HepG2 (cell line): ENCODE measurements around the gene NPDC1. TPM values are rescaled to one million over a fixed set of nuclear protein-coding genes. Genes with fewer than 3 reads are reported as not detected.

Experiments used
- FOSL2 ChIP-seq: sonication (generic); formaldehyde crosslinking; IDR thresholded peaks from 2 replicates; pipeline ENCODE4 v1.4.0; 2020; ENCODE audit warnings: missing genetic modification reagents
- FOXO1 ChIP-seq: sonication (generic); formaldehyde crosslinking; IDR thresholded peaks from 2 replicates; pipeline ENCODE4 v1.4.0; 2020; ENCODE audit warnings: missing genetic modification reagents
- HINFP ChIP-seq: sonication (generic); formaldehyde crosslinking; IDR thresholded peaks from 2 replicates; pipeline ENCODE4 v1.4.0; 2020; ENCODE audit warnings: low read depth, mild to moderate bottlenecking, missing genetic modification reagents
- LCORL ChIP-seq, 2 experiments: fragments of 450-650 bp in 1 of 2; sonication (generic) in 1 of 2; formaldehyde crosslinking in 1 of 2; IDR thresholded peaks; 2 replicates each; pipeline versions ENCODE4 v1.5.0 to v1.6.1; 2017 to 2020; ENCODE audit warnings: antibody characterized with exemption in 1 of 2, missing genetic modification reagents in 1 of 2
- MXD3 ChIP-seq: IDR thresholded peaks from 2 replicates; pipeline ENCODE4 v1.6.1; 2016; ENCODE audit warnings: mild to moderate bottlenecking, missing biosample characterization, missing genetic modification reagents
- NPAS2 ChIP-seq: sonication (generic); formaldehyde crosslinking; IDR thresholded peaks from 2 replicates; pipeline ENCODE4 v1.8.0; 2022; ENCODE audit warnings: mild to moderate bottlenecking, missing genetic modification reagents, borderline replicate concordance
- NRL ChIP-seq: sonication (generic); formaldehyde crosslinking; IDR thresholded peaks from 2 replicates; pipeline ENCODE4 v1.5.0; 2020; ENCODE audit warnings: missing genetic modification reagents, mild to moderate bottlenecking, moderate library complexity, borderline replicate concordance
- PATZ1 ChIP-seq: sonication (generic); formaldehyde crosslinking; IDR thresholded peaks from 2 replicates; pipeline ENCODE4 v1.4.0; 2020; ENCODE audit warnings: missing genetic modification reagents
- PHB2 ChIP-seq: fragments of 450-650 bp; IDR thresholded peaks from 2 replicates; pipeline ENCODE4 v1.6.1; 2018; ENCODE audit not compliant: partially characterized antibody
- POLR2AphosphoS2 ChIP-seq: IDR thresholded peaks from 2 replicates; pipeline ENCODE4 v1.6.1; 2011; ENCODE audit warnings: low read depth, low read length, improper control_type of control experiment
- PRDM4 ChIP-seq: sonication (generic); formaldehyde crosslinking; IDR thresholded peaks from 2 replicates; pipeline ENCODE4 v1.9.0; 2021; ENCODE audit warnings: missing genetic modification reagents, borderline replicate concordance
- RBFOX2 ChIP-seq: fragments of 200-400 bp; formaldehyde crosslinking; IDR thresholded peaks from 2 replicates; pipeline ENCODE4 v1.6.1; 2017; ENCODE audit warnings: low read depth, mild to moderate bottlenecking, low read length
- TCF7L2 ChIP-seq: IDR thresholded peaks from 2 replicates; pipeline ENCODE4 v1.6.1; 2011; ENCODE audit warnings: mild to moderate bottlenecking, low read depth, low read length, moderate library complexity
- THYN1 ChIP-seq: sonication (generic); formaldehyde crosslinking; IDR thresholded peaks from 2 replicates; pipeline ENCODE4 v1.8.1; 2023; ENCODE audit warnings: low read depth, mild to moderate bottlenecking, moderate library complexity, missing genetic modification reagents, borderline replicate concordance
- ZMYM3 ChIP-seq: sonication (generic); formaldehyde crosslinking; IDR thresholded peaks from 2 replicates; pipeline ENCODE4 v1.5.1; 2020; ENCODE audit warnings: mild to moderate bottlenecking, missing genetic modification reagents
- ZNF24 ChIP-seq: fragments of 450-650 bp; IDR thresholded peaks from 2 replicates; pipeline ENCODE4 v1.6.1; 2017; ENCODE audit warnings: antibody characterized with exemption, mild to moderate bottlenecking
- ZNF292 ChIP-seq: sonication (generic); formaldehyde crosslinking; IDR thresholded peaks from 2 replicates; pipeline ENCODE4 v1.8.1; 2022; ENCODE audit warnings: mild to moderate bottlenecking, low read depth, missing genetic modification reagents, borderline replicate concordance
- ZNF430 ChIP-seq: sonication (generic); formaldehyde crosslinking; IDR thresholded peaks from 2 replicates; pipeline ENCODE4 v1.9.0; 2021; ENCODE audit warnings: mild to moderate bottlenecking, missing genetic modification reagents
- ZNF432 ChIP-seq: sonication (generic); formaldehyde crosslinking; IDR thresholded peaks from 2 replicates; pipeline ENCODE4 v1.5.0; 2020; ENCODE audit warnings: missing genetic modification reagents, mild to moderate bottlenecking, borderline replicate concordance
- ZNF569 ChIP-seq: sonication (generic); formaldehyde crosslinking; IDR thresholded peaks from 2 replicates; pipeline ENCODE4 v1.5.0; 2020; ENCODE audit warnings: mild to moderate bottlenecking, missing genetic modification reagents, moderate library complexity, borderline replicate concordance
- ZNF572 ChIP-seq: sonication (generic); formaldehyde crosslinking; IDR thresholded peaks from 2 replicates; pipeline ENCODE4 v1.5.1; 2020; ENCODE audit warnings: mild to moderate bottlenecking, missing genetic modification reagents
- ZNF776 ChIP-seq: sonication (generic); formaldehyde crosslinking; IDR thresholded peaks from 2 replicates; pipeline ENCODE4 v1.4.0; 2020; ENCODE audit warnings: mild to moderate bottlenecking, missing genetic modification reagents
- polyA plus RNA-seq, 8 experiments: library from polyadenylated mRNA; depleted of rRNA in 3 of 8; stranded (reverse) in 7 of 8; unstranded in 1 of 8; fragments of >200 nt; fragmentation: Illumina TruSeq in 4 of 8; extraction: Trizol in 4 of 8; gene quantifications; 2 replicates each; pipeline versions ENCODE4 v1.2.1 to v1.2.3, GENCODE V29; 2011 to 2016; ENCODE audit warnings: low read depth in 4 of 8, missing spikeins in 1 of 8, mixed read lengths in 1 of 8; ENCODE audit not compliant: insufficient read depth in 1 of 8
- total RNA-seq, 5 experiments: library from RNA; depleted of rRNA; stranded (reverse); fragments of >200 nt; fragmentation: Illumina TruSeq; extraction: Trizol; gene quantifications; 2 replicates each; pipeline ENCODE4 v1.2.3, GENCODE V29; 2016; ENCODE audit warnings: low read depth in 1 of 5
- TF ChIP-seq, protein P1 (sequence below): sonication (generic); formaldehyde crosslinking; IDR thresholded peaks from 2 replicates; pipeline ENCODE4 v1.8.0; 2022; ENCODE audit warnings: missing genetic modification reagents, mild to moderate bottlenecking, inconsistent platforms, borderline replicate concordance

The NPDC1 gene
- total and polyA plus RNA-seq, 2 of the 13 experiments (the other 11 are each of a cell fraction or from before 2014, with no cell fraction given), result 0.84 to 5.4 TPM

DNA sequence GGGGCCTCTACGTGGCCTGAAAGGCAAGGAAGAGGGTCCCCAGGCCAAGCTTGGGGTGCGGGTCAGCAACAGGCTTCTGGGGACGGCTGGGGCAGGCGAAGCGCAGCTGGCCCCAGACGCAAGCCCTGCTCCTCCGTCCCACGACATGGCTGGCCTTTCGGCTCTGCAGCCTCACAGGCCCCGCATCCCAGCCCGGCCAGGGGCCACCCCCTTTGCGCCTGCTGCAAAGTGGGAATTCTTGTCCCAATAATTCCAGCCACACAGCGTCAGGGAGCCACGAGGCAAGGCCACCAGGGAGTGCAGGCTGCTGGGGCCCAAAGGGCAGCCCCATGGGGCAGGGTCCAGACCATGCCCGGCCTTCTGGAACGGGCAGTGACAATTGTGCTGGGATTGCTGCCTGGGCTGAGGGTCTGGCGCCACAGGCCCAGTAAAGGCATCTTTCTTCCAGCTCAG is 9.0 kb upstream of the NPDC1 start (continued):
- TF ChIP-seq HINFP (CRISPR knock-in tag) (no peak), ZNF776 (CRISPR knock-in tag) (no peak; the same call in 1 of the 2 replicates), FOXO1 (0 out of 2 replicates have a peak, but pooled peaks have one; percentile 35), MXD3 (CRISPR knock-in tag) (no peak), ZNF432 (CRISPR knock-in tag) (no peak), PHB2 (no peak), NRL (CRISPR knock-in tag) (no peak; the same call in 1 of the 2 replicates), ZNF430 (CRISPR knock-in tag) (no peak; the same call in 1 of the 2 replicates), FOSL2 (CRISPR knock-in tag) (peak; percentile 35; the same call in 1 of the 2 replicates), PATZ1 (peak; percentile 66), ZNF24 (no peak), ZNF572 (CRISPR knock-in tag) (no peak), ZMYM3 (CRISPR knock-in tag) (no peak), NPAS2 (CRISPR knock-in tag) (no peak), ZNF569 (CRISPR knock-in tag) (no peak), THYN1 (CRISPR knock-in tag) (no peak), POLR2AphosphoS2 (no peak), RBFOX2 (peak; percentile 63), TCF7L2 (no peak), LCORL (IDR thresholded peaks at IDR 0.05) (no peak), LCORL (CRISPR knock-in tag; IDR thresholded peaks at IDR 0.05) (no peak), PRDM4 (CRISPR knock-in tag) (no peak), ZNF292 (no peak)
- TF ChIP-seq, protein P1, sequence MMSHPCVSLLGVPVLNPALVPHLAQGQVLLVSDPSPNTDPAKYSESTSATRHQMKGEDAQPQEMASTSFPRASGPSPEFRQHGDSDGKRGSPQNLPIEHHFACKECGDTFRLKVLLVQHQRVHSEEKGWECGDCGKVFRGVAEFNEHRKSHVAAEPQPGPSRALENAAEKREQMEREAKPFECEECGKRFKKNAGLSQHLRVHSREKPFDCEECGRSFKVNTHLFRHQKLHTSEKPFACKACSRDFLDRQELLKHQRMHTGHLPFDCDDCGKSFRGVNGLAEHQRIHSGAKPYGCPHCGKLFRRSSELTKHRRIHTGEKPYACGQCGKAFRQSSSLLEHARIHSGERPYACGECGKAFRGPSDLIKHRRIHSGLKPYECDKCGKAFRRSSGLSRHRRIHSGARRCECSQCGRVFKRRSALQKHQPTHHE, result 0 out of 2 replicates have a peak, but pooled peaks have one; percentile 9
